ENCODE measurements around the gene MGMT. TPM values are rescaled to one million over a fixed set of nuclear protein-coding genes. Genes with fewer than 3 reads are reported as not detected.

MGMT gene
- total and polyA plus RNA-seq, 9 of the 15 experiments (the other 6 are each of a cell fraction or from before 2014, with no cell fraction given) = 0.03 to 0.29 (median 0.11) TPM; not detected in 4

DNA sequence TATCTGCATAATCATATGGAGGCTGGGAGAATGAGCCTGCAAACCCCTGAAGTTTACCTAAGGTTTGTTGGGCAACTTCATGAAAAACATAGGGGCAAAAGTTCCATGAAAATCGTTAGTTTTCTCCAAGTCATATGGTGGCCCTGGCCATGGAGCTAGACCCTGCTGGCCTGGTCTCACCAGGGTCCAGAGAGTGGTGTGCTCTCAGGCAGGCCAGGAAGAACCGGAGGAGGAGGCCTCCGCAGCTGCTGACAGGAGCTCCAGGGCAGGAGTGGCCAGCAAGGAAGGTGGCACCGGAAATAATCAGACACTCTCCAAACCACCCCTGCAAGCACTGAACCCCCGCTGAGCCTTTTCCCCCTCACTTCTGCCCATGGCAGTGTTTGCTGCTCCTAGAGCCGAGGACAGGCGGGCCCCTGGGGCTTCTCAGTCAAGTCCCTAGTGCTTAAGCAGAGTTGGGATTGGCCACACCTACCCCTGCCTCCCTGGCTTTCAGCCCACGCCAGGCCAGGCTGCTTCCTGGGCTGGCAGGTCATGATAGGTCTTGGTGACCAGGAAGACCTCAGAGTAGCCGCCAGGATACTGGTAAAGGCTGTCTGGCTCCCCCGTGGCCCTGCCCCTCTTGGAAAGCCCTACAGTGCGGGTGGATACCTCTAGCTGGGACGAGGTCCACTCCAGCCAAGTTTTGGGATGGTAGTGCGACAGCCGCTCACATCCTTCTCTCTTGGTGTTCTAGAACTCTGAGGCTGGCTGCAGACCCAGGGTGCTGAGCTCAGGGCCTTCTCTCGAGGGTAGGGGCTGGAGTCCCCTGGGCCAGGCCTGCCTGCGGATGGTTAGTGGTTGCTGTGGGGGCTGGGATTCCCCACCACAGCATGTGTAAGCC lies 242.8 kb downstream of the MGMT start:
- Histone ChIP-seq H3K4me3 (no peak overlapping the region), H3K9me1 (ENCODE audit: control insufficient read depth, insufficient read depth, low read length) (no peaks in the 10 kb centered on the region), H3K4me1 (replicated peaks in 1 of 2; ENCODE audit: control insufficient read depth in 2 of 2, insufficient read depth in 2 of 2, low read length in 2 of 2) (no peaks in the 10 kb centered on the region), H3K27me3 (ENCODE audit: control insufficient read depth in 2 of 2, insufficient read depth in 2 of 2, low read length in 2 of 2) (peaks cover 3 to 42% of the 10 kb centered on the region in 2 experiments; a peak in 2 of 5 replicates), H3K9ac (ENCODE audit: insufficient read depth in 1 of 2, low read depth in 2 of 2, low read length in 2 of 2) (no peak overlapping the region), H3K4me2 (ENCODE audit: insufficient read depth, low read length) (no peak overlapping the region), H3K9me3 (replicated peaks; ENCODE audit: control insufficient read depth, insufficient read depth, low read depth, low read length) (no peaks in the 10 kb centered on the region), H3K27ac (ENCODE audit: extremely low read depth, low read depth, low read length) (no peak overlapping the region), H4K20me1 (replicated peaks; ENCODE audit: control insufficient read depth, insufficient read depth, low read length) (no peaks in the 10 kb centered on the region), H3K79me2 (ENCODE audit: control insufficient read depth, insufficient read depth, low read length) (no peaks in the 10 kb centered on the region), H2AFZ (ENCODE audit: low read depth, low read length) (no peak overlapping the region), H3K36me3 (ENCODE audit: control insufficient read depth, insufficient read depth, low read length) (no peaks in the 10 kb centered on the region)
- ChIA-PET POLR2A (no interaction called here), CTCF (ENCODE audit: low intra/inter-chr PET ratio) (no interaction called here)
- no peak for FAIRE-seq
- intact Hi-C loops (cut with micrococcal nuclease) (no loop called here), in situ Hi-C loops (cut with MboI) (no loop called here)
- DNase-seq (ENCODE audit: extremely low read depth in 1 of 4, low spot score in 3 of 4) = no peak
- no TSS peak for BruUV-seq (replicated peaks)
- WGBS (ENCODE audit: insufficient coverage, low coverage, missing lambda C conversion rate) = 0% methylated on average over 9 of the region's 16 CpGs
- no peak for ATAC-seq
- no peak for TF ChIP-seq MIER1 (IDR thresholded peaks at IDR 0.05; ENCODE audit: low read depth)
- TF ChIP-seq, protein P1, sequence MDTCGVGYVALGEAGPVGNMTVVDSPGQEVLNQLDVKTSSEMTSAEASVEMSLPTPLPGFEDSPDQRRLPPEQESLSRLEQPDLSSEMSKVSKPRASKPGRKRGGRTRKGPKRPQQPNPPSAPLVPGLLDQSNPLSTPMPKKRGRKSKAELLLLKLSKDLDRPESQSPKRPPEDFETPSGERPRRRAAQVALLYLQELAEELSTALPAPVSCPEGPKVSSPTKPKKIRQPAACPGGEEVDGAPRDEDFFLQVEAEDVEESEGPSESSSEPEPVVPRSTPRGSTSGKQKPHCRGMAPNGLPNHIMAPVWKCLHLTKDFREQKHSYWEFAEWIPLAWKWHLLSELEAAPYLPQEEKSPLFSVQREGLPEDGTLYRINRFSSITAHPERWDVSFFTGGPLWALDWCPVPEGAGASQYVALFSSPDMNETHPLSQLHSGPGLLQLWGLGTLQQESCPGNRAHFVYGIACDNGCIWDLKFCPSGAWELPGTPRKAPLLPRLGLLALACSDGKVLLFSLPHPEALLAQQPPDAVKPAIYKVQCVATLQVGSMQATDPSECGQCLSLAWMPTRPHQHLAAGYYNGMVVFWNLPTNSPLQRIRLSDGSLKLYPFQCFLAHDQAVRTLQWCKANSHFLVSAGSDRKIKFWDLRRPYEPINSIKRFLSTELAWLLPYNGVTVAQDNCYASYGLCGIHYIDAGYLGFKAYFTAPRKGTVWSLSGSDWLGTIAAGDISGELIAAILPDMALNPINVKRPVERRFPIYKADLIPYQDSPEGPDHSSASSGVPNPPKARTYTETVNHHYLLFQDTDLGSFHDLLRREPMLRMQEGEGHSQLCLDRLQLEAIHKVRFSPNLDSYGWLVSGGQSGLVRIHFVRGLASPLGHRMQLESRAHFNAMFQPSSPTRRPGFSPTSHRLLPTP (IDR thresholded peaks at IDR 0.05; ENCODE audit: borderline replicate concordance, extremely low read depth, insufficient read length) = no peak
- TF ChIP-seq, protein P2, sequence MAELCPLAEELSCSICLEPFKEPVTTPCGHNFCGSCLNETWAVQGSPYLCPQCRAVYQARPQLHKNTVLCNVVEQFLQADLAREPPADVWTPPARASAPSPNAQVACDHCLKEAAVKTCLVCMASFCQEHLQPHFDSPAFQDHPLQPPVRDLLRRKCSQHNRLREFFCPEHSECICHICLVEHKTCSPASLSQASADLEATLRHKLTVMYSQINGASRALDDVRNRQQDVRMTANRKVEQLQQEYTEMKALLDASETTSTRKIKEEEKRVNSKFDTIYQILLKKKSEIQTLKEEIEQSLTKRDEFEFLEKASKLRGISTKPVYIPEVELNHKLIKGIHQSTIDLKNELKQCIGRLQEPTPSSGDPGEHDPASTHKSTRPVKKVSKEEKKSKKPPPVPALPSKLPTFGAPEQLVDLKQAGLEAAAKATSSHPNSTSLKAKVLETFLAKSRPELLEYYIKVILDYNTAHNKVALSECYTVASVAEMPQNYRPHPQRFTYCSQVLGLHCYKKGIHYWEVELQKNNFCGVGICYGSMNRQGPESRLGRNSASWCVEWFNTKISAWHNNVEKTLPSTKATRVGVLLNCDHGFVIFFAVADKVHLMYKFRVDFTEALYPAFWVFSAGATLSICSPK (IDR thresholded peaks at IDR 0.05; ENCODE audit: borderline replicate concordance) = no peak
- TF ChIP-seq FUS (optimal IDR thresholded peaks at IDR 0.05; ENCODE audit: low read depth, low read length) = no peak
- TF ChIP-seq, protein P3, sequence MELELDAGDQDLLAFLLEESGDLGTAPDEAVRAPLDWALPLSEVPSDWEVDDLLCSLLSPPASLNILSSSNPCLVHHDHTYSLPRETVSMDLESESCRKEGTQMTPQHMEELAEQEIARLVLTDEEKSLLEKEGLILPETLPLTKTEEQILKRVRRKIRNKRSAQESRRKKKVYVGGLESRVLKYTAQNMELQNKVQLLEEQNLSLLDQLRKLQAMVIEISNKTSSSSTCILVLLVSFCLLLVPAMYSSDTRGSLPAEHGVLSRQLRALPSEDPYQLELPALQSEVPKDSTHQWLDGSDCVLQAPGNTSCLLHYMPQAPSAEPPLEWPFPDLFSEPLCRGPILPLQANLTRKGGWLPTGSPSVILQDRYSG (tag; conservative IDR thresholded peaks at IDR 0.05; ENCODE audit: low read depth) = no peak
- TF ChIP-seq, protein P4, sequence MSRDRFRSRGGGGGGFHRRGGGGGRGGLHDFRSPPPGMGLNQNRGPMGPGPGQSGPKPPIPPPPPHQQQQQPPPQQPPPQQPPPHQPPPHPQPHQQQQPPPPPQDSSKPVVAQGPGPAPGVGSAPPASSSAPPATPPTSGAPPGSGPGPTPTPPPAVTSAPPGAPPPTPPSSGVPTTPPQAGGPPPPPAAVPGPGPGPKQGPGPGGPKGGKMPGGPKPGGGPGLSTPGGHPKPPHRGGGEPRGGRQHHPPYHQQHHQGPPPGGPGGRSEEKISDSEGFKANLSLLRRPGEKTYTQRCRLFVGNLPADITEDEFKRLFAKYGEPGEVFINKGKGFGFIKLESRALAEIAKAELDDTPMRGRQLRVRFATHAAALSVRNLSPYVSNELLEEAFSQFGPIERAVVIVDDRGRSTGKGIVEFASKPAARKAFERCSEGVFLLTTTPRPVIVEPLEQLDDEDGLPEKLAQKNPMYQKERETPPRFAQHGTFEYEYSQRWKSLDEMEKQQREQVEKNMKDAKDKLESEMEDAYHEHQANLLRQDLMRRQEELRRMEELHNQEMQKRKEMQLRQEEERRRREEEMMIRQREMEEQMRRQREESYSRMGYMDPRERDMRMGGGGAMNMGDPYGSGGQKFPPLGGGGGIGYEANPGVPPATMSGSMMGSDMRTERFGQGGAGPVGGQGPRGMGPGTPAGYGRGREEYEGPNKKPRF (IDR thresholded peaks at IDR 0.05; ENCODE audit: low read depth, low read length) = no peak
- TF ChIP-seq KHSRP (IDR thresholded peaks at IDR 0.05) = no peak
- TF ChIP-seq KDM4B (IDR thresholded peaks at IDR 0.05; ENCODE audit: borderline replicate concordance in 2 of 2, low read depth in 1 of 2) = no peak
- TF ChIP-seq ZKSCAN1 (IDR thresholded peaks at IDR 0.05; ENCODE audit: low read depth, low read length) = no peak
- no peak for TF ChIP-seq ZNF699 (CRISPR knock-in tag; IDR thresholded peaks at IDR 0.05; ENCODE audit: insufficient replicate concordance)
- TF ChIP-seq RBM22 (IDR thresholded peaks at IDR 0.05; ENCODE audit: low read depth, low read length, poor library complexity, severe bottlenecking) = no peak

All from K562 (cell line).